Measurements from ENCODE around the gene STPG4. TPM values are rescaled to one million over a fixed set of nuclear protein-coding genes. Genes with fewer than 3 reads are reported as not detected.

STPG4 gene
- total RNA-seq, 1 donor from 2014 or later = 0.64 TPM

DNA sequence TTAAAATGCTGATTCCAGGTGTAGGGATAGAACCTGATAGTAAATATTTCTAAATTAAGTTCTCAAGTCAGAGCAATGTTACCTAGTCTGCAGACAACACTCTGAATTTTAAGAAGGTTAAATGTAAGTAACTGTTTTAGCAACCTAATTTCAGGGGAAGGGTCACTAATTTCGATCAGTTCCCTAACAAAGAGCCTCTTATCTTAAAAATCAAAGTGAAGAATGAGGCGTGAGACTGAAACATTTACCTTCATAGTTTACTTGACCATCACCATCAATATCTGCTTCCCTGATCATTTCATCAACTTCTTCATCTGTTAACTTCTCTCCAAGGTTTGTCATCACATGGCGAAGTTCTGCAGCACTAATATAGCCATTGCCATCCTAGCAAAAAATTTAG is 6.4 kb upstream of the STPG4 start:
- Histone ChIP-seq H3K9me3 (ENCODE audit: insufficient read depth, low read depth, low read length) (no peaks in the 10 kb centered on the region), H3K79me2 (ENCODE audit: insufficient read depth, low read length) (peaks cover 56% of the 10 kb centered on the region), H3K27ac (ENCODE audit: low read depth, low read length) (no peak overlapping the region), H3K9ac (ENCODE audit: low read length) (no peak overlapping the region), H4K20me1 (ENCODE audit: insufficient read depth, low read length) (peaks cover 79% of the 10 kb centered on the region), H3K4me2 (ENCODE audit: low read length) (no peak overlapping the region), H3K27me3 (ENCODE audit: insufficient read depth, low read length) (no peaks in the 10 kb centered on the region), H2AFZ (ENCODE audit: low read depth, low read length) (no peak overlapping the region), H3K36me3 (ENCODE audit: insufficient read depth, low read length) (peaks cover 74% of the 10 kb centered on the region), H3K4me3 (ENCODE audit: insufficient read depth, low read depth, low read length) (no peak overlapping the region), H3K4me1 (ENCODE audit: insufficient read depth, low read length) (no peaks in the 10 kb centered on the region)
- no peak for FAIRE-seq
- Mint-ChIP-seq H3K27ac (ENCODE audit: unreplicated experiment) (no peak overlapping the region), H3K9me3 (ENCODE audit: unreplicated experiment) (no peaks in the 10 kb centered on the region), H3K4me1 (ENCODE audit: low read depth, unreplicated experiment) (peaks cover 25% of the 10 kb centered on the region), H3K27me3 (ENCODE audit: low read depth, unreplicated experiment) (no peaks in the 10 kb centered on the region), H3K4me3 (ENCODE audit: unreplicated experiment) (no peak overlapping the region), H3K36me3 (ENCODE audit: low read depth, unreplicated experiment) (peaks cover 17% of the 10 kb centered on the region)
- no peak for DNase-seq (ENCODE audit: low read depth)
- TF ChIP-seq EZH2 (IDR thresholded peaks at IDR 0.05; ENCODE audit: insufficient read depth, low read length) = no peak
- TF ChIP-seq, protein P1, sequence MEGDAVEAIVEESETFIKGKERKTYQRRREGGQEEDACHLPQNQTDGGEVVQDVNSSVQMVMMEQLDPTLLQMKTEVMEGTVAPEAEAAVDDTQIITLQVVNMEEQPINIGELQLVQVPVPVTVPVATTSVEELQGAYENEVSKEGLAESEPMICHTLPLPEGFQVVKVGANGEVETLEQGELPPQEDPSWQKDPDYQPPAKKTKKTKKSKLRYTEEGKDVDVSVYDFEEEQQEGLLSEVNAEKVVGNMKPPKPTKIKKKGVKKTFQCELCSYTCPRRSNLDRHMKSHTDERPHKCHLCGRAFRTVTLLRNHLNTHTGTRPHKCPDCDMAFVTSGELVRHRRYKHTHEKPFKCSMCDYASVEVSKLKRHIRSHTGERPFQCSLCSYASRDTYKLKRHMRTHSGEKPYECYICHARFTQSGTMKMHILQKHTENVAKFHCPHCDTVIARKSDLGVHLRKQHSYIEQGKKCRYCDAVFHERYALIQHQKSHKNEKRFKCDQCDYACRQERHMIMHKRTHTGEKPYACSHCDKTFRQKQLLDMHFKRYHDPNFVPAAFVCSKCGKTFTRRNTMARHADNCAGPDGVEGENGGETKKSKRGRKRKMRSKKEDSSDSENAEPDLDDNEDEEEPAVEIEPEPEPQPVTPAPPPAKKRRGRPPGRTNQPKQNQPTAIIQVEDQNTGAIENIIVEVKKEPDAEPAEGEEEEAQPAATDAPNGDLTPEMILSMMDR (IDR thresholded peaks at IDR 0.05; ENCODE audit: insufficient read depth, low read depth, low read length) = no peak

DNA sequence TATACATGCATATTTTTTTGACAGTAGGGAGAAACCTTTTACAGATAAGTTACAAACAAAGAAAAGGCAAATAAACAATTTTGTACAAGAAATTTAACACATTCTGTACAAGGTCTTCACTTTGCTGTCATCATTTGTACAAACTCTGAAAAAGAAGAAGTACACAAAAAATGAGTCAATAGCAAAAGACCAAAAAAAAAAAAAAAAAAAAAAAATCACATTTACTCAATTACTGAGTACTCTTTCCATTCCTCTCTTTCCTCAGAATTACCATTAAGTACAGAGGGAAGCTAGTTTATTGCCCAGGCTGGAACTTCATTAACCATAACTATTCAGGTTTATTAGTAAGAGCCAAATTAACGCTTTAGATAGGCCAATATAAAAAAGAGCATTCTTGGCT is 5.6 kb upstream of the STPG4 start:
- Histone ChIP-seq H3K4me1 (ENCODE audit: insufficient read depth, low read length) (no peaks in the 10 kb centered on the region), H3K36me3 (ENCODE audit: insufficient read depth, low read length) (peaks cover 74% of the 10 kb centered on the region), H3K27ac (ENCODE audit: low read depth, low read length) (no peak overlapping the region), H3K79me2 (ENCODE audit: insufficient read depth, low read length) (peaks cover 48% of the 10 kb centered on the region), H4K20me1 (ENCODE audit: insufficient read depth, low read length) (peaks cover 70% of the 10 kb centered on the region), H3K27me3 (ENCODE audit: insufficient read depth, low read length) (no peaks in the 10 kb centered on the region), H2AFZ (ENCODE audit: low read depth, low read length) (no peak overlapping the region), H3K4me3 (ENCODE audit: insufficient read depth, low read depth, low read length) (no peak overlapping the region), H3K9me3 (ENCODE audit: insufficient read depth, low read depth, low read length) (no peaks in the 10 kb centered on the region), H3K9ac (ENCODE audit: low read length) (no peak overlapping the region), H3K4me2 (ENCODE audit: low read length) (no peak overlapping the region)
- TF ChIP-seq, protein P1 (IDR thresholded peaks at IDR 0.05; ENCODE audit: insufficient read depth, low read depth, low read length) = no peak
- no peak for TF ChIP-seq EZH2 (IDR thresholded peaks at IDR 0.05; ENCODE audit: insufficient read depth, low read length)
- Mint-ChIP-seq H3K27me3 (ENCODE audit: low read depth, unreplicated experiment) (no peaks in the 10 kb centered on the region), H3K9me3 (ENCODE audit: unreplicated experiment) (no peaks in the 10 kb centered on the region), H3K27ac (ENCODE audit: unreplicated experiment) (no peak overlapping the region), H3K4me3 (ENCODE audit: unreplicated experiment) (no peak overlapping the region), H3K36me3 (ENCODE audit: low read depth, unreplicated experiment) (peaks cover 22% of the 10 kb centered on the region), H3K4me1 (ENCODE audit: low read depth, unreplicated experiment) (peaks cover 27% of the 10 kb centered on the region)
- FAIRE-seq (no peak), DNase-seq (ENCODE audit: low read depth) (no peak)

DNA sequence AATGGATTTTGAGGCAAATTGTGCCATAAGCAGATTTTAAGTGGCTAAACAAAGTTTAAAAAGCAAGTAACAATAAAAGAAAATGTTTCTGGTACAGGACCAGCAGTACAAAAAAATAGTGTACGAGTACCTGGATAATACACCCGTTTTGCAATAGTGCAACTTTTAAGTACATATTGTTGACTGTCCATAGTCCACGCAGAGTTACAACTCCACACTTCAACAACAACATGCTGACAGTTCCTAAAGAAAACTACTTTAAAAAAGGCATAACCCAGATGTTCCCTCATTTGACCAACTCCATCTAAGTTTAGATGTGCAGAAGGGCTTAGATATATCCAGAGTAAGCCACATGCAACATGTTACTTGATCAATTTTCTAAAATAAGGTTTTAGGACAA is 5.1 kb upstream of the STPG4 start:
- Histone ChIP-seq H3K9ac (ENCODE audit: low read length) (no peak overlapping the region), H3K9me3 (ENCODE audit: insufficient read depth, low read depth, low read length) (no peaks in the 10 kb centered on the region), H3K27ac (ENCODE audit: low read depth, low read length) (no peak overlapping the region), H3K4me1 (ENCODE audit: insufficient read depth, low read length) (no peaks in the 10 kb centered on the region), H3K36me3 (ENCODE audit: insufficient read depth, low read length) (peaks cover 70% of the 10 kb centered on the region), H4K20me1 (ENCODE audit: insufficient read depth, low read length) (peaks cover 66% of the 10 kb centered on the region), H2AFZ (ENCODE audit: low read depth, low read length) (no peak overlapping the region), H3K79me2 (ENCODE audit: insufficient read depth, low read length) (peaks cover 44% of the 10 kb centered on the region), H3K4me2 (ENCODE audit: low read length) (no peak overlapping the region), H3K27me3 (ENCODE audit: insufficient read depth, low read length) (no peaks in the 10 kb centered on the region), H3K4me3 (ENCODE audit: insufficient read depth, low read depth, low read length) (no peak overlapping the region)
- no peak overlapping the region for H3K4me3 Mint-ChIP-seq (ENCODE audit: unreplicated experiment)
- H3K36me3 Mint-ChIP-seq (ENCODE audit: low read depth, unreplicated experiment) = peaks cover 24% of the 10 kb centered on the region
- H3K27me3 Mint-ChIP-seq (ENCODE audit: low read depth, unreplicated experiment) = no peaks in the 10 kb centered on the region
- peaks cover 22% of the 10 kb centered on the region for H3K4me1 Mint-ChIP-seq (ENCODE audit: low read depth, unreplicated experiment)
- H3K27ac Mint-ChIP-seq (ENCODE audit: unreplicated experiment) = no peak overlapping the region
- H3K9me3 Mint-ChIP-seq (ENCODE audit: unreplicated experiment) = no peaks in the 10 kb centered on the region
- TF ChIP-seq EZH2 (IDR thresholded peaks at IDR 0.05; ENCODE audit: insufficient read depth, low read length) = no peak
- TF ChIP-seq, protein P1 (IDR thresholded peaks at IDR 0.05; ENCODE audit: insufficient read depth, low read depth, low read length) = no peak
- no peak for DNase-seq (ENCODE audit: low read depth)
- FAIRE-seq = no peak

Measured in astrocyte (in vitro differentiated cells and primary cell).